ENCODE results near the gene COX19.

The COX19 gene

DNA sequence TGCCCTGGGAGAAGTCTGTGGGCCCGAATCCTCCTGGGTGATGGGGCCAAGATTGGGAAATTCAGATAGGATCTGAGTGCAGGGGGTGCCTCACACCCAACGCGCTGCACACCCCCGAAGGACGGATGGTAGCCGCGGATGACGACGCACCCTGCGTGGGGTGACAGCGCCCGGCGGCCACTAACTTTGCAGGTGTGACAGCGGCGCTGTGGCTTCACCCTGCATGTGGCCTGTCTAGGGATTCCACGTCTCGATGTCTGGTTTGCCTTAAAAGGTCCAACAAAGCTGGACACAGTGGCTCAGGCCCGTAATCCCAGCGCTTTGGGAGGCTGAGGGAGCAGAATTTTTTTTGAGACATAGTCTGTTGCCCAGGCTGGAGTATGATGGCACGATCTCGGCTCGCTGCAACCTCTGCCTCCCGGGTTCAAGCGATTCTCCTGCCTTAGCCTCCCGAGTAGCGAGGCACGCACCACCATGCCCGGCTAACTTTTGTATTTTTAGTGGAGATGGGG, 39.4 kb downstream of the COX19 start:
- H3K4me3 ChIP-seq (ENCODE audit: low read length): no peak overlapping the region
- TF ChIP-seq, protein P1, sequence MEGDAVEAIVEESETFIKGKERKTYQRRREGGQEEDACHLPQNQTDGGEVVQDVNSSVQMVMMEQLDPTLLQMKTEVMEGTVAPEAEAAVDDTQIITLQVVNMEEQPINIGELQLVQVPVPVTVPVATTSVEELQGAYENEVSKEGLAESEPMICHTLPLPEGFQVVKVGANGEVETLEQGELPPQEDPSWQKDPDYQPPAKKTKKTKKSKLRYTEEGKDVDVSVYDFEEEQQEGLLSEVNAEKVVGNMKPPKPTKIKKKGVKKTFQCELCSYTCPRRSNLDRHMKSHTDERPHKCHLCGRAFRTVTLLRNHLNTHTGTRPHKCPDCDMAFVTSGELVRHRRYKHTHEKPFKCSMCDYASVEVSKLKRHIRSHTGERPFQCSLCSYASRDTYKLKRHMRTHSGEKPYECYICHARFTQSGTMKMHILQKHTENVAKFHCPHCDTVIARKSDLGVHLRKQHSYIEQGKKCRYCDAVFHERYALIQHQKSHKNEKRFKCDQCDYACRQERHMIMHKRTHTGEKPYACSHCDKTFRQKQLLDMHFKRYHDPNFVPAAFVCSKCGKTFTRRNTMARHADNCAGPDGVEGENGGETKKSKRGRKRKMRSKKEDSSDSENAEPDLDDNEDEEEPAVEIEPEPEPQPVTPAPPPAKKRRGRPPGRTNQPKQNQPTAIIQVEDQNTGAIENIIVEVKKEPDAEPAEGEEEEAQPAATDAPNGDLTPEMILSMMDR (IDR thresholded peaks at IDR 0.05; ENCODE audit: insufficient read depth, low read depth, low read length, missing control alignments): no peak
- DNase-seq (ENCODE audit: low read depth): no peak

DNA sequence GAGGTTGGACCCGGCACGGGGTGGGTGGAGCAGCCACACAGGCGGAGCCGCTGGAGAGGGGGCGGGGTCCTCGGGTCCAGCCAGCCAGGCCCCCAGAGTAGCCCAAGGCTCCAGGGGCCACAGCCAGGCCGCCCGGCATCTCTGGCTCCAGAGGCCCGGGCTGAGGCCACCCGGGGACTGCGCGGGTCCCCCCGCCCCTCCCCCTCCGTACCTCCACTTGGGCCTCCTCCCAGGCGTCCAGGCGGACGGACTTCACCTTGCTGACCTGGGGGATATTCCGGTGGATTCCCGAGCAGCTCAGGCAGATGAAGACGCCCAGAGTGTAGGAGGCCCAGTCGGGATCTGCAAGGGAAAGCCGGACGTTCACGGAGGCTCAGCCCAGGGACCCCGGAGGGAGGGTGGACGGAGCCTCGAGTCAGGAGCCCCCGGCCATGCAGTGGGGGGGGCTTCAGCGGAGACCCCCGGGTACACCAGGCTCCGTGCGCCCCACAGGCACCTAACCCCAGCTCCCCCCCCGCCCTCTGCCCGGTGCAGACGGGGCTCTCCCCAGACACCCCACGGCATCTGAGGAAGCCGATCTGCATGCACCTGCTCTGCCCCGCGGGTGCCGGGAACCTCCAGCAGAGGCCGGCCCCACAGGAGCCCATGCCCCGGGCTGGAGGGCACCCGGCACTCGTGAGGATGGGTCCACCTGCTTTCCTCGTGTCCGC, 40.0 kb downstream of the COX19 start:
- DNase-seq (ENCODE audit: low read depth): no peak

GRCh38 chr7:934469-935163, 40.7 kb downstream of the COX19 start:
- TF ChIP-seq, protein P1 (IDR thresholded peaks at IDR 0.05; ENCODE audit: insufficient read depth, low read depth, low read length, missing control alignments): no peak
- DNase-seq (ENCODE audit: low read depth): no peak
- H3K4me3 ChIP-seq (ENCODE audit: low read length): no peak overlapping the region

More for the DNA sequence above, 40.0 kb downstream of the COX19 start:
- no peak overlapping the region for H3K4me3 ChIP-seq (ENCODE audit: low read length)
- TF ChIP-seq, protein P1 (IDR thresholded peaks at IDR 0.05; ENCODE audit: insufficient read depth, low read depth, low read length, missing control alignments): no peak

GRCh38 chr7:932651-932975, 42.7 kb downstream of the COX19 start:
- H3K4me3 ChIP-seq (ENCODE audit: low read length): no peak overlapping the region
- no peak for DNase-seq (ENCODE audit: low read depth)
- TF ChIP-seq, protein P1 (IDR thresholded peaks at IDR 0.05; ENCODE audit: insufficient read depth, low read depth, low read length, missing control alignments): no peak

GRCh38 chr7:931871-932650, 43.3 kb downstream of the COX19 start:
- TF ChIP-seq, protein P1 (IDR thresholded peaks at IDR 0.05; ENCODE audit: insufficient read depth, low read depth, low read length, missing control alignments): no peak
- H3K4me3 ChIP-seq (ENCODE audit: low read length): no peak overlapping the region
- DNase-seq (ENCODE audit: low read depth): no peak

DNA sequence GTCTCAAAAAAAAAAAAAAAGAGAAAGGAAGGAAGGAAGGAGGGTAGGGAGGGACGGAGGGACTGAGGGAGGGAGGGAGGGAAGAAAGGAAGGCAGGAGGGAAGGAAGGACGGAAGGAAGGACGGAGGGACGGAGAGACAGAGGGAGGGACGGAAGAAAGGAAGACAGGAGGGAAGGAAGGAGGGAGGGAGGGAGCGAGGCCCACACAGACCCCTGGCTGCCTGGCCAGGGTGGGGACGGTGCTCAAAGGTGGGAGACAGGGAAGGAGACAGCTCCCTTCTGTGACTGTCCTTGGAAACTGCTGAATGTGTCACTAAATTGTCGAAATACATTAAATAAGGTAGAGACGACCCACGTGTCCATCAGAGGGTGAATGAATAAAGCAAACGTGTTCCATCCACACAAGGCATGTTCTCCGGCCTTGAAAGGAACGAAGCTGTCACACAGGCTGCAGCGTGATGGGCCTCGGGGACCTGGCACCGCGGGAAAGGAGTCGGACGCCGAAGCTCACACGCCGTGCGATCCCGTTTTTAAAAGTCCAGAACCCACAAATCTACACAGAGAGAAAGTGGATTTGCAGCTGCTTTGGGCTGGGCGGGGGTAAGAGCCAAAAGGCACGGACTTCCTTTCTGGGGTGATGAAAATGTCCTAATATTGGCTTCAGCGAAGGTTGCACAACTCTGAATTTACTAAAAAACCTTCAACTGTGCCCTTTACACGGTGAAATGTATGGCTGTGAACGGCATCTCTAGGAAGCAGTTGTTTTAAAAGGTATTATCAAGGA, 44.2 kb downstream of the COX19 start:
- H3K4me3 ChIP-seq (ENCODE audit: low read length): no peak overlapping the region
- TF ChIP-seq, protein P1 (IDR thresholded peaks at IDR 0.05; ENCODE audit: insufficient read depth, low read depth, low read length, missing control alignments): no peak
- DNase-seq (ENCODE audit: low read depth): no peak

All from epithelial cell of esophagus (primary cell).